HepG2 (cell line): ENCODE data around the gene LRRC28.

ENCODE experiments used
- CHD2 ChIP-seq: IDR thresholded peaks from 2 replicates; pipeline ENCODE4 v1.6.1; 2011; ENCODE audit warnings: low read depth, low read length, improper control_type of control experiment
- FOXP1 ChIP-seq, 2 experiments: fragments of 450-650 bp in 1 of 2; IDR thresholded peaks; 2 replicates each; pipeline ENCODE4 v1.6.1; 2017 to 2018; ENCODE audit warnings: antibody characterized with exemption in 1 of 2
- ISL2 ChIP-seq: sonication (generic); formaldehyde crosslinking; IDR thresholded peaks from 2 replicates; pipeline ENCODE4 v1.5.0; 2020; ENCODE audit warnings: missing genetic modification reagents
- RAD21 ChIP-seq: fragments of 450-650 bp; formaldehyde crosslinking; IDR thresholded peaks from 2 replicates; pipeline ENCODE4 v1.5.0; 2020; ENCODE audit warnings: mild to moderate bottlenecking
- TF ChIP-seq, protein P1 (sequence below): IDR thresholded peaks from 2 replicates; pipeline ENCODE4 v1.6.1; 2016
- TF ChIP-seq, protein P2 (sequence below): sonication (generic); formaldehyde crosslinking; IDR thresholded peaks from 2 replicates; pipeline ENCODE4 v1.5.0; 2020; ENCODE audit warnings: mild to moderate bottlenecking, missing genetic modification reagents, moderate library complexity

DNA sequence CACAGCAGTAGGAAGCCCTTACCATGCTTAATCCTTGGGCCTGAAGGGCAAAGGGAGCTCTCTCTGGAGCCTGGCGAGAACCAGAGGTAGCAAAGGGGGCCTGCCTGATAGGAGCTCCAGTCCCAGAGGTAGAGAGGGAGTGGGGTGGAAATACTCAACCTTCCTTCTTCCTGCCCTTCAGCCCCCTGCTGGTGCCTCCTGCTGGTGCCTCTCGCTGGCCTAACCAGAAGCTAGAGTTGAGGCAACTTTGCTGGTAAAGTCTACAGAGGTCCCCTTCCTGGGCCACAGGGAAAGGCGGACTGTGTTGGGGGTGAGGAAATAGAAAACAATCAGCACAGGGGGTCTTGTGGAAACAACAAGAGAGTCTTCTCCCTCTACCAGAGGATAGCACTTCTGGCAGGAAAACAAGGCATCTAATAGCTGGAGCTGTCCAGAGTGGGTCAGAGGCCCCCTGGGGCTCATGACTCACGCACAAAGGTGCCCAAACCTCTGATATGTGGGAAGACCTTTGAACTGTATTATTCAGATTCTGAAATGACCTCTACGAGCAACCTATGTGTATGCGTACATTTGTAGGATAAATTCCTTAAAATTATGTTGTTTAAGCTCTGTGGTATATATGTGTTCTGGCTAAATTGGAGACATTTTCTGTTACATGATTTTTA, 133.9 kb downstream of the LRRC28 start:
- TF ChIP-seq CHD2 (no peak), ISL2 (CRISPR knock-in tag) (no peak), FOXP1 (IDR thresholded peaks at IDR 0.05) (no peak), FOXP1 (CRISPR knock-in tag; IDR thresholded peaks at IDR 0.05) (0 out of 2 replicates have a peak, but pooled peaks have one; percentile 22), RAD21 (CRISPR knock-in tag) (peak; percentile 14; the same call in 1 of the 2 replicates)
- TF ChIP-seq, protein P1, sequence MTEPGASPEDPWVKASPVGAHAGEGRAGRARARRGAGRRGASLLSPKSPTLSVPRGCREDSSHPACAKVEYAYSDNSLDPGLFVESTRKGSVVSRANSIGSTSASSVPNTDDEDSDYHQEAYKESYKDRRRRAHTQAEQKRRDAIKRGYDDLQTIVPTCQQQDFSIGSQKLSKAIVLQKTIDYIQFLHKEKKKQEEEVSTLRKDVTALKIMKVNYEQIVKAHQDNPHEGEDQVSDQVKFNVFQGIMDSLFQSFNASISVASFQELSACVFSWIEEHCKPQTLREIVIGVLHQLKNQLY (CRISPR knock-in tag) = no peak
- TF ChIP-seq, protein P2, sequence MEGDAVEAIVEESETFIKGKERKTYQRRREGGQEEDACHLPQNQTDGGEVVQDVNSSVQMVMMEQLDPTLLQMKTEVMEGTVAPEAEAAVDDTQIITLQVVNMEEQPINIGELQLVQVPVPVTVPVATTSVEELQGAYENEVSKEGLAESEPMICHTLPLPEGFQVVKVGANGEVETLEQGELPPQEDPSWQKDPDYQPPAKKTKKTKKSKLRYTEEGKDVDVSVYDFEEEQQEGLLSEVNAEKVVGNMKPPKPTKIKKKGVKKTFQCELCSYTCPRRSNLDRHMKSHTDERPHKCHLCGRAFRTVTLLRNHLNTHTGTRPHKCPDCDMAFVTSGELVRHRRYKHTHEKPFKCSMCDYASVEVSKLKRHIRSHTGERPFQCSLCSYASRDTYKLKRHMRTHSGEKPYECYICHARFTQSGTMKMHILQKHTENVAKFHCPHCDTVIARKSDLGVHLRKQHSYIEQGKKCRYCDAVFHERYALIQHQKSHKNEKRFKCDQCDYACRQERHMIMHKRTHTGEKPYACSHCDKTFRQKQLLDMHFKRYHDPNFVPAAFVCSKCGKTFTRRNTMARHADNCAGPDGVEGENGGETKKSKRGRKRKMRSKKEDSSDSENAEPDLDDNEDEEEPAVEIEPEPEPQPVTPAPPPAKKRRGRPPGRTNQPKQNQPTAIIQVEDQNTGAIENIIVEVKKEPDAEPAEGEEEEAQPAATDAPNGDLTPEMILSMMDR (CRISPR knock-in tag) = peak; percentile 58
